Mucosa of descending colon (tissue), 3 donors: ENCODE data around the gene C1S. TPM values are rescaled to one million over a fixed set of nuclear protein-coding genes. Genes with fewer than 3 reads are reported as not detected.

Source experiments
- ATAC-seq: fragments of 200-7000 bp; cut with Tn5 transposase; one replicate; pipeline ENCODE4 v1.9.1; 2020; ENCODE audit warnings: mild to moderate bottlenecking, moderate library complexity
- DNase-seq, 3 donors: peaks; one replicate each; pipeline ENCODE4 v3.0.0-alpha.2; 2020
- H3K36me3 ChIP-seq: fragments of 200-600 bp; one replicate; pipeline ENCODE4 v1.8.0; 2021; ENCODE audit warnings: low read depth, mild to moderate bottlenecking
- H3K4me1 ChIP-seq: fragments of 200-600 bp; one replicate; pipeline ENCODE4 v1.8.0; 2021; ENCODE audit warnings: low read depth, mild to moderate bottlenecking
- H3K4me3 ChIP-seq: fragments of 200-600 bp; one replicate; pipeline ENCODE4 v1.8.0; 2021; ENCODE audit warnings: mild to moderate bottlenecking
- H3K9me3 ChIP-seq: fragments of 200-600 bp; one replicate; pipeline ENCODE4 v1.8.0; 2021; ENCODE audit warnings: mild to moderate bottlenecking
- CTCF ChIP-seq: fragments of 200-600 bp; IDR thresholded peaks from one replicate; pipeline ENCODE4 v1.8.0; 2022; ENCODE audit warnings: antibody characterized with exemption, mild to moderate bottlenecking
- intact Hi-C, 2 donors: fragments of 100-400 bp; cut with DNase I in 1 of 2; cut with micrococcal nuclease in 1 of 2; formaldehyde crosslinking; loops; one replicate each; pipeline versions ENCODE4 v1.11.0 to v1.11.1; 2022; cut with DNase I, micrococcal nuclease
- total RNA-seq, 3 donors: library from RNA; stranded (reverse); fragmentation: NEBNext Ultra II Directional in 2 of 3; extraction: Animal tissue kit (Norgen Biotek cat#: 25700) in 2 of 3; gene quantifications; one replicate each; pipeline versions ENCODE4 v1.2.1 to v1.2.4, GENCODE V29; 2021 to 2023
- donor health status: DM: no; HTN: no; CAD: no; lungs with moderate emphysema.
- donor health status: DM: no; HTN: no; CAD: no.
- donor health status: DM: no; HTN: yes; CAD: no.

The C1S gene
- total RNA-seq, 3 donors from 2014 or later = 36.0 to 304 (median 168) TPM

DNA sequence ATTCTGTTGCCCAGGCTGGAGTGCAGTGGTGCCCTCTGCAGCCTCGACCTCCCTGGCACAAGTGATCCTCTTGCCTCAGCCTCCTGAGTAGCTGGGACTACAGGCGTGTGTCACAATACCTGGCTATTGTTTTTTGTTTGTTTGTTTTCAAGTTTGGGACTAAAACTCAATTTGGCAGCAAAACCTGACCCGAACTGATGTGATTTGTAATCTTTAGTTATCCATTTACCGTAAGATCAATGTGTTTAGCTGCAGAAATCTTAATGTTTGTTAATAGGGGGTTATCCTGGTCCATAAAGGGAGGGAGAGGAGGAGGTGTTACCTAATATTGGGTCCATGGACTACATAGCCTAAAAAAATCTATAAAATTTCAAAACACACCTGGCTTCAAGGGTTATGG is 738 bp upstream of the C1S start:
- ATAC-seq = no peak
- no peak for TF ChIP-seq CTCF
- Histone ChIP-seq H3K36me3 (no peaks in the 10 kb centered on the region), H3K4me1 (no peaks in the 10 kb centered on the region), H3K4me3 (no peak overlapping the region), H3K9me3 (no peaks in the 10 kb centered on the region)
- no peak for DNase-seq
- intact Hi-C loops = no loop called here

DNA sequence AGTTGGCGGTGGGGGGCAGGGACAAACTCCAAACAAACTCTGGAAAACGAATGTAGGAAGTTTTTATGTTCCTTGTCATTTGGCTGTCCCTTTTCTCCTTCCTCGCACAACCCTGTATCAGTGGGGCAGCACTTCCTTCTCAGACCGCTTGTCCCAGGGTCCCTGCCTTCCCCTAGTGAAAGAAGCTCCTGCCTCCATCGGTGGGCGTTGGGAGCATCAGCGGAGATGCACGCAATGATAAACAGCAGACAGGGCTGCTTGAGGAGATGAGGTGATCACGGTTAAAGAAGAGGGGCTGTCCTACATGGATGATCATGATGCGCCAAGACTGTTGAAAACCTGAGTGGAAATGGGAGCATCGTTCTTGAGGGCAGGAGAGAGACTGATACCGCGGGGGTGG is 620 bp downstream of the C1S start:
- Histone ChIP-seq H3K9me3 (no peaks in the 10 kb centered on the region), H3K4me1 (no peaks in the 10 kb centered on the region), H3K4me3 (no peak overlapping the region), H3K36me3 (no peaks in the 10 kb centered on the region)
- TF ChIP-seq CTCF = no peak
- intact Hi-C loops = no loop called here
- no peak for DNase-seq
- no peak for ATAC-seq

DNA sequence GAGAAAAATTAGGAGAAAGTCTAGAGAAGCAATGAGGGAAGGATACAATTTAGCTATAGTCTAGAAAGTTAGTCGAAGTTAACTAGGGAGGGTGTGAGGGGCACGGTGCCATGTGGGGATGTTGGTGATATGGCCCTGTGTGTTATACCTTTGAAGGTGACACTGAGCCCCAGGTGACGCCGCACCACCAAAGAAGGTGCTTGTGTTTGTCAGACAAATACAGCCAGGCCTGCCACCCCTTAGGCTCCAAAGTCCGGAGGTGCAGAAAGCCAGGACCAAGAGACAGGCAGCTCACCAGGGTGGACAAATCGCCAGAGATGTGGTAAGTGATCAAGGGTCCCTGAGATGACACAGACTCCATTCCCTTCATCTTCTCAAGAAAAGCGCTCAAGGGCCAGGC is 1.1 kb downstream of the C1S start:
- Histone ChIP-seq H3K4me3 (no peak overlapping the region), H3K4me1 (no peaks in the 10 kb centered on the region), H3K9me3 (no peaks in the 10 kb centered on the region), H3K36me3 (no peaks in the 10 kb centered on the region)
- no peak for ATAC-seq
- TF ChIP-seq CTCF = no peak
- no peak for DNase-seq
- intact Hi-C loops = no loop called here

GRCh38 chr12:7064516-7064915 is 4.0 kb downstream of the C1S start:
- H3K9me3 ChIP-seq = no peaks in the 10 kb centered on the region
- DNase-seq = no peak
- no peak overlapping the region for H3K4me3 ChIP-seq
- ATAC-seq = no peak
- no peaks in the 10 kb centered on the region for H3K36me3 ChIP-seq
- H3K4me1 ChIP-seq = no peaks in the 10 kb centered on the region
- intact Hi-C loops = no loop called here
- no peak for TF ChIP-seq CTCF

DNA sequence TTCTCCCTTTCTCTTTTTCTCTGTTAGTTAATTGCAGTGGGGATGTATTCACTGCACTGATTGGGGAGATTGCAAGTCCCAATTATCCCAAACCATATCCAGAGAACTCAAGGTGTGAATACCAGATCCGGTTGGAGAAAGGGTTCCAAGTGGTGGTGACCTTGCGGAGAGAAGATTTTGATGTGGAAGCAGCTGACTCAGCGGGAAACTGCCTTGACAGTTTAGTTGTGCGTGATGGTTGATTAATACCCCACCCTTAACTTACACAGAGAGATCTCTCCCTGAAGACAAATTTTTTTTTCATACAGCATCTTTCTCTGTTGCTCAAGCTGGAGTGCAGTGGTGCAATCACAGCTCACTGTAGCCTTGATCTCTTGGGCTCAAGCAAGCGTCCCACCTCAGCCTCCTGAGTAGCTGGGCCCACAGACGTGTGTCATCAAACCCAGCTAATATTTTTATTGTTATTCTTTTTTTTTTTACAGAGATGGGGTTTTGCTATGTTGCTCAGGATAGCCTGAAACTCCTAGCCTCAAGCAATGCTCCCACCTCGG is 4.6 kb downstream of the C1S start:
- no peak for TF ChIP-seq CTCF
- ATAC-seq = no peak
- Histone ChIP-seq H3K36me3 (no peaks in the 10 kb centered on the region), H3K4me3 (no peak overlapping the region), H3K4me1 (no peaks in the 10 kb centered on the region), H3K9me3 (no peaks in the 10 kb centered on the region)
- DNase-seq = no peak
- intact Hi-C loops = no loop called here

DNA sequence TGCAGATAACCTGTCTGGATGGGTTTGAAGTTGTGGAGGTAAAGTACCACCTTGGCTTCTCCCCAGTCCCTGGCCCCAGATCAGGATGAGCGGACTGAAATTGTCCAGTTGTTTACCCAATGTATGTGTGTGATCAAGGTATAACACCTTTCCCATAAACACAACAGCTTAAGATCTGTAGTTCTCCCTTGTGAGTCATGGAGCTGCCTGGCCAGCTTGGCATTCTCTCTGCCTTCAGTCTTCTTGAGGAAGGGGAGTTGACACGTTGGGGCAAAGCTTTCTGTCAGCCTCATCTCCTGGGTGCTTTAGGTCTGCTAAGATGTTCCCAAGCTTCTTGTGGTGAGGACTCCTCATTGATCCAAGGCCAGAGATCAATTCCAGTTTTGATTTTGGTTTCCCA is 6.1 kb downstream of the C1S start:
- no peak for TF ChIP-seq CTCF
- no peaks in the 10 kb centered on the region for H3K4me1 ChIP-seq
- no peak overlapping the region for H3K4me3 ChIP-seq
- intact Hi-C loops = no loop called here
- H3K9me3 ChIP-seq = no peaks in the 10 kb centered on the region
- DNase-seq = no peak
- no peak for ATAC-seq
- no peaks in the 10 kb centered on the region for H3K36me3 ChIP-seq
